Panc1 (cell line): Measurements from ENCODE around the gene SHISAL1. TPM values are rescaled to one million over a fixed set of nuclear protein-coding genes. Genes with fewer than 3 reads are reported as not detected.

Source experiments
- ATAC-seq: fragments of 200-7000 bp; cut with Tn5 transposase; 2 replicates; pipeline ENCODE4 v1.9.1; 2020; ENCODE audit warnings: mild to moderate bottlenecking, moderate library complexity
- BruUV-seq: library from RNA; stranded (reverse); fragments of 400-500 nt; replicated peaks from 2 replicates; lab custom pipeline; 2021; lab: Mats Ljungman, UMichigan
- CTCF ChIA-PET: fragments of 300-600 bp; sonication (Branson Sonifier 250); formaldehyde crosslinking; loops from one replicate; lab custom pipeline; 2022; ENCODE audit warnings: antibody characterized with exemption; lab: Charles Lee
- POLR2A ChIA-PET: fragments of 300-600 bp; sonication (Branson Sonifier 250); formaldehyde crosslinking; loops from one replicate; lab custom pipeline; 2022; ENCODE audit warnings: antibody characterized with exemption; lab: Charles Lee
- DNase-seq: peaks from one replicate; pipeline ENCODE4 v3.0.0-alpha.2; 2010; ENCODE audit warnings: low read depth, low spot score
- H3K27ac ChIP-seq: 2 replicates; pipeline ENCODE4 v1.5.1; 2011; ENCODE audit warnings: mild to moderate bottlenecking, low read length, inconsistent platforms
- H3K27me3 ChIP-seq: fragments of 200-500 bp; sonication (Bioruptor generic); 2 replicates; pipeline ENCODE4 v1.6.0; 2014; ENCODE audit warnings: low read length, inconsistent platforms; ENCODE audit not compliant: control insufficient read depth, insufficient read depth
- H3K36me3 ChIP-seq: fragments of 200-500 bp; sonication (Bioruptor generic); 2 replicates; pipeline ENCODE4 v1.5.1; 2014; ENCODE audit warnings: inconsistent platforms, mild to moderate bottlenecking, low read length, moderate library complexity; ENCODE audit not compliant: control insufficient read depth, insufficient read depth
- H3K4me1 ChIP-seq: 2 replicates; pipeline ENCODE4 v1.5.1; 2011; ENCODE audit warnings: inconsistent platforms, mild to moderate bottlenecking, low read length, moderate library complexity; ENCODE audit not compliant: control insufficient read depth, insufficient read depth
- H3K4me3 ChIP-seq, 2 experiments: 2 replicates each; pipeline ENCODE4 v1.5.1; 2011 to 2012; ENCODE audit warnings: low read depth in 2 of 2, low read length in 2 of 2, mild to moderate bottlenecking in 2 of 2, inconsistent platforms in 1 of 2, moderate library complexity in 1 of 2
- H3K9me3 ChIP-seq: fragments of 200-500 bp; sonication (Bioruptor generic); 2 replicates; pipeline ENCODE4 v1.5.1; 2014; ENCODE audit warnings: low read depth, mild to moderate bottlenecking, inconsistent platforms, low read length, moderate library complexity; ENCODE audit not compliant: control insufficient read depth, insufficient read depth
- CTCF ChIP-seq: fragments of 450-650 bp; IDR thresholded peaks from 2 replicates; pipeline ENCODE4 v1.5.1; 2017; ENCODE audit warnings: mild to moderate bottlenecking
- POLR2AphosphoS5 ChIP-seq: IDR thresholded peaks from 2 replicates; pipeline ENCODE4 v1.6.1; 2012; ENCODE audit warnings: mild to moderate bottlenecking, low read depth, low read length, moderate library complexity
- REST ChIP-seq, 2 experiments: IDR thresholded peaks; 2 replicates each; pipeline ENCODE4 v1.6.1; 2011 to 2012; ENCODE audit warnings: low read depth in 2 of 2, control low read depth in 1 of 2, low read length in 1 of 2, mild to moderate bottlenecking in 1 of 2, moderate library complexity in 1 of 2; ENCODE audit not compliant: insufficient read depth in 1 of 2
- SIN3A ChIP-seq: IDR thresholded peaks from 2 replicates; pipeline ENCODE4 v1.6.1; 2012; ENCODE audit warnings: low read depth, mild to moderate bottlenecking, low read length, moderate library complexity, borderline replicate concordance; ENCODE audit not compliant: insufficient read depth
- TCF7L2 ChIP-seq: IDR thresholded peaks from 2 replicates; pipeline ENCODE4 v1.6.1; 2011; ENCODE audit warnings: mild to moderate bottlenecking, low read depth, low read length, inconsistent platforms
- in situ Hi-C: cut with HindIII; loops from 2 replicates; pipeline ENCODE4 v1.10.0; 2016; ENCODE audit warnings: low sequenced_read_pairs, low pct_unique_long_range_greater_than_20kb
- intact Hi-C: fragments of 100-400 bp; cut with micrococcal nuclease; formaldehyde crosslinking; loops from one replicate; pipeline ENCODE4 v1.10.0; 2022; ENCODE audit not compliant: unreplicated experiment
- total RNA-seq: library from RNA; stranded (reverse); gene quantifications from one replicate; pipeline ENCODE4 v1.2.1, GENCODE V29; 2021; ENCODE audit not compliant: unreplicated experiment

SHISAL1 gene
- total RNA-seq, 1 experiment from 2014 or later = 1.2 TPM

- Histone ChIP-seq H3K9me3 (no peaks in the 10 kb centered on the region), H3K36me3 (no peaks in the 10 kb centered on the region), H3K27ac (no peak overlapping the region), H3K4me1 (no peaks in the 10 kb centered on the region), H3K4me3 (no peak overlapping the region), H3K27me3 (no peaks in the 10 kb centered on the region)
- no TSS peak for BruUV-seq
- ChIA-PET CTCF (no interaction called here), POLR2A (no interaction called here)
- intact Hi-C loops = no loop called here
- TF ChIP-seq POLR2AphosphoS5 = no peak
- no peak for TF ChIP-seq TCF7L2
- no peak for TF ChIP-seq REST (IDR thresholded peaks at IDR 0.05; ENCODE audit: insufficient read depth in 1 of 2, low read depth in 2 of 2, low read length in 1 of 2)
- no peak for TF ChIP-seq SIN3A
- no peak for TF ChIP-seq CTCF
- in situ Hi-C loops = no loop called here
- ATAC-seq (no peak), DNase-seq (no peak)
Measured at GRCh38 chr22:44214187-44214586, 98.6 kb downstream of the SHISAL1 start.

GRCh38 chr22:44213489-44214043 lies 99.2 kb downstream of the SHISAL1 start:
- in situ Hi-C loops = no loop called here
- no peak for TF ChIP-seq TCF7L2
- TF ChIP-seq REST (IDR thresholded peaks at IDR 0.05; ENCODE audit: insufficient read depth in 1 of 2, low read depth in 2 of 2, low read length in 1 of 2) = no peak
- TF ChIP-seq POLR2AphosphoS5 = no peak
- no peak for TF ChIP-seq SIN3A
- no peak for TF ChIP-seq CTCF
- Histone ChIP-seq H3K36me3 (no peaks in the 10 kb centered on the region), H3K27ac (no peak overlapping the region), H3K9me3 (no peaks in the 10 kb centered on the region), H3K4me3 (no peak overlapping the region), H3K4me1 (no peaks in the 10 kb centered on the region), H3K27me3 (no peaks in the 10 kb centered on the region)
- POLR2A ChIA-PET = no interaction called here
- BruUV-seq = no TSS peak
- DNase-seq = no peak
- CTCF ChIA-PET = no interaction called here
- intact Hi-C loops = no loop called here
- ATAC-seq = no peak
